ENCODE data around the gene TECR.

- no peak for TF ChIP-seq POLR2A (IDR thresholded peaks at IDR 0.05; ENCODE audit: low read length)
- no peak for TF ChIP-seq GATA1 (IDR thresholded peaks at IDR 0.05; ENCODE audit: low read depth, low read length)
Observed at GRCh38 chr19:14577885-14578427, 48.6 kb downstream of the TECR start.

Data from erythroblast (primary cell).